Cardiac fibroblast (primary cell): ENCODE data around the gene DLG5.

Experiments
- DNase-seq, 2 donors: peaks; one replicate each; pipeline versions ENCODE4 v3.0.0 to v3.0.0-alpha.2; 2010; ENCODE audit warnings: low read depth in 2 of 2
- H3K4me3 ChIP-seq, 2 donors: replicated peaks in 1 of 2; 1 replicate in 1 of 2; 2 replicates in 1 of 2; pipeline ENCODE4 v1.5.1; 2011; ENCODE audit warnings: low read depth in 2 of 2, low read length in 2 of 2, mild to moderate bottlenecking in 2 of 2, moderate library complexity in 1 of 2
- TF ChIP-seq, protein P1 (sequence below): IDR thresholded peaks from one replicate; pipeline ENCODE4 v1.5.1; 2011; ENCODE audit warnings: low read depth, mild to moderate bottlenecking, low read length, inconsistent platforms

Gene DLG5

GRCh38 chr10:77816311-77816710 is 110.2 kb downstream of the DLG5 start:
- TF ChIP-seq, protein P1, sequence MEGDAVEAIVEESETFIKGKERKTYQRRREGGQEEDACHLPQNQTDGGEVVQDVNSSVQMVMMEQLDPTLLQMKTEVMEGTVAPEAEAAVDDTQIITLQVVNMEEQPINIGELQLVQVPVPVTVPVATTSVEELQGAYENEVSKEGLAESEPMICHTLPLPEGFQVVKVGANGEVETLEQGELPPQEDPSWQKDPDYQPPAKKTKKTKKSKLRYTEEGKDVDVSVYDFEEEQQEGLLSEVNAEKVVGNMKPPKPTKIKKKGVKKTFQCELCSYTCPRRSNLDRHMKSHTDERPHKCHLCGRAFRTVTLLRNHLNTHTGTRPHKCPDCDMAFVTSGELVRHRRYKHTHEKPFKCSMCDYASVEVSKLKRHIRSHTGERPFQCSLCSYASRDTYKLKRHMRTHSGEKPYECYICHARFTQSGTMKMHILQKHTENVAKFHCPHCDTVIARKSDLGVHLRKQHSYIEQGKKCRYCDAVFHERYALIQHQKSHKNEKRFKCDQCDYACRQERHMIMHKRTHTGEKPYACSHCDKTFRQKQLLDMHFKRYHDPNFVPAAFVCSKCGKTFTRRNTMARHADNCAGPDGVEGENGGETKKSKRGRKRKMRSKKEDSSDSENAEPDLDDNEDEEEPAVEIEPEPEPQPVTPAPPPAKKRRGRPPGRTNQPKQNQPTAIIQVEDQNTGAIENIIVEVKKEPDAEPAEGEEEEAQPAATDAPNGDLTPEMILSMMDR = no peak
- H3K4me3 ChIP-seq = no peak overlapping the region
- DNase-seq = no peak

- H3K4me3 ChIP-seq = no peak overlapping the region
- DNase-seq = no peak
- TF ChIP-seq, protein P1 = no peak
These were observed 113.8 kb downstream of the DLG5 start for GRCh38 chr10:77812741-77813140.

DNA sequence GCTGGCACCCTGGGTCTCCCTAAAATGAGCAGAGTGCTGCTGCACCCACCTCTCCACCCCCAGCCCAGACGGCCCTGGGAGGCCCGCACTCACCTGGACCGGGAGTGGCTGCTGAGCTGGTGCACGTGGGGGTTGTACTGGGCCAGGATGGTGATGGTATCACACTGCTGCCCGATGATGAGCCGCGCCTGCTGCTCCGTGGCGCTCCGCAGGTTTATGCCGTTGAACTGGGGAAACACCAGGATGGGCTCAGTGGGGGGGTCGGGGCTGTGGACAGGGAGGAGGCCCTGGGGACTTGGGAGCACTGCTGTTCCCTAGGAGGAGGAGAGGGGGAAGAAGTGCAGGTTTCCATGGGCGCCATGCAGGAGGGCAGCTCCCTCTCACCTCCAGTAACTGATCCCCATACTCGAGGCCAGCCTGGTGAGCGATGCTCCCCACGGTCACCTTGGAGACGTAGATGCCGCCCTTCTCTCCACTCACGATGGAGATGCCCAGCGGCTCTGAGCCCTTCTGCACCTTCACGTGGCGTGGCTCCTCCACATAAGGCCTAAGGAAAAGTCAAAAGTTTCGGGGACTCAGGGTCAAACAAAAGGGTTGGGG is 114.6 kb downstream of the DLG5 start:
- no peak overlapping the region for H3K4me3 ChIP-seq
- TF ChIP-seq, protein P1 = no peak
- DNase-seq = no peak

GRCh38 chr10:77810446-77811335 is 115.9 kb downstream of the DLG5 start:
- TF ChIP-seq, protein P1 = no peak
- no peak for DNase-seq
- H3K4me3 ChIP-seq = no peak overlapping the region

GRCh38 chr10:77809336-77809735 is 117.2 kb downstream of the DLG5 start:
- DNase-seq = no peak
- TF ChIP-seq, protein P1 = no peak
- H3K4me3 ChIP-seq = no peak overlapping the region

DNA sequence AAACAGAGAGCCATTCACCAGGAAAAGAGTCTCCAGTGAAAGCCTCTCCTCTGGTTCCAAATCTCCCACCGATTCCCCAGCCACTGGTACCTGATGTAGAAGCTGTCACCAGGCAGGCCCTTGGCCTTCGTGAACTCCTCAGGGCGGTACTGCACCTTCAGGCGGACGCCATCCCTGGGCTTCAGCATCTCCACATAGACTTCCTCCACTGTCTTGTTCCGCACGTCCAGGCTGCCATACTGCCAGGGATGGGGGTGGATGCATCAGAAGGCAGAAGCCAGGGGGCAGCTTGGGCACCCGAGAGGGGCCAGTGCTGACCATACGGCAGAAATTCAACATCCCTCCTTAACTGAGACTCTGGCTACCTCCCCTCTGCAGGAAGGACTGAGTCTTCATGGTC is 118.8 kb downstream of the DLG5 start:
- no peak overlapping the region for H3K4me3 ChIP-seq
- TF ChIP-seq, protein P1 = no peak
- no peak for DNase-seq
